Measurements from ENCODE around the gene C1GALT1.

Gene C1GALT1

DNA sequence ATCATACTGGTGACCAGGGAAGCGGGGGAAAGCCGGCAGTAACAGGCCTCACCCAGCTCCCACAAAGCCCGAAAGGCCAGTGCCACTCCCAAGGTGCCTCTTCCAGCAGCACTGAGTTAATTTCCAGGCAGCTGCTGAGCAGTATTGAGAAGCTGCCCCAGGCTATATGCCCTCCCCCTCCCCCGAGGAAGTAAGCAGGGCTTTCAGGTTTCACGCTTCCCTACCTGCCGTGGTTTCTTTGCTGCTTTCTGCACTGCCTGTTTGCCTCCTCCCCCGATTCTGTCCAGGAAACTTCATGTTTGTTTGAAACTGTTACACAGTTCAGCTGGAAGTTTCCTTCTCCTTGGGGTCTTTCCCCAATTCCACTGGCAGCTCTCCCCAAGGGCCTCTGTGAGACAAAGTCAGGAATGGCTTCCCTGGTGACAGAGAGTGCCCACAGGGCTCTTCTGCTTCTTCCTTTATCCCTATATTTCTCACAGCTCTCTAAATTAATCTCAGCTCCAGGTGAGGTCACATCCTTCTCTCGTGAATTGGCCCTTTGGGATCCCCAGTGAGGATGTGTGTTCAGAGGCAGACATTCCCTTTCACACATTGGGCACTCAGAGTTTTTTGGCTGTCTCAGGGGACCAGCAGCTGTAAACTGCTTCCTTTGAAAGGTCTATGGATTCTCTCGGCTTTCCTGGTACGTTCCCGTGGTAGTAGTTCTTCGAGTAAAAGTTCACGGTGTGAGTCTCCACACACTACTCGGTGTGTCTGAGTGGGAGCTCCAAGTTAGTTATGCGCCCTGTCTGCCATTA lies 19.4 kb downstream of the C1GALT1 start:
- no peak for DNase-seq (ENCODE audit: low read depth)

GRCh38 chr7:7202375-7202720 lies 20.0 kb downstream of the C1GALT1 start:
- no peak for DNase-seq (ENCODE audit: low read depth)

DNA sequence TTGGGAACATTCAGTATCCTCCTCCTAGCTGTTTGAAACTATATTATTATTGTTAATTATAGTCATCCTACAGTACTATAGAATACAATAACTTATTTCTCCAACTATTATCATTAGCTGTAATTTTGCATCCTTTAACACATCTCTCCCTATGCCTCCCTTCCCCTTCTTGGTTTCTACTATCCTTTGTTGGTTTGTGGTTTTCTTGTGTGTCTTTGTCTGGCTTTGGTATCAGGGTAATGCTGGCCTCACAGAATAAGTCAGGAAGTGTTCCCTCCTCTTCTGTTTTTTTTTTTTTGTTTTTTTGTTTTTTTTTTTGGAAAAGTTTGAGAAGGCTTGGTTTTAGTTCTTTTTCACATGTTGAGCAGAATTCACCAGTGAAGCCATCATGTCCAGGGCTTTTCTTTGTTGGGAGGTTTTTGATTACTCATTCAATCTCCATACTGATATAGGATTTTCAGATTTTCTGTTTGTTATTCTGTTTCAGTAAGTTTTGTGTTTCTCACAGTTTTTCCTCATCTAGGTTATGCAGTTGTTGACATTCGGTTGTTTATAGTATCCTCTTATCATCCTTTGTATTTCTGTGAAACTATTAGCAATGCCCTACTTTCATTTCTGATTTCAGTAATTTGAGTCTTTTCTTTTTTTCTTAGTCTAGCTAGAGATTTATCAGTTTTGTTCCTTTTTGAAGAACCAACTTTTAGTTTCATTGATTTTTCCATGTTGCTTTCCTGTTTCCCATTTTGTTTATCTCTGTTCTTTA lies 21.6 kb downstream of the C1GALT1 start:
- no peak for DNase-seq (ENCODE audit: low read depth)

DNA sequence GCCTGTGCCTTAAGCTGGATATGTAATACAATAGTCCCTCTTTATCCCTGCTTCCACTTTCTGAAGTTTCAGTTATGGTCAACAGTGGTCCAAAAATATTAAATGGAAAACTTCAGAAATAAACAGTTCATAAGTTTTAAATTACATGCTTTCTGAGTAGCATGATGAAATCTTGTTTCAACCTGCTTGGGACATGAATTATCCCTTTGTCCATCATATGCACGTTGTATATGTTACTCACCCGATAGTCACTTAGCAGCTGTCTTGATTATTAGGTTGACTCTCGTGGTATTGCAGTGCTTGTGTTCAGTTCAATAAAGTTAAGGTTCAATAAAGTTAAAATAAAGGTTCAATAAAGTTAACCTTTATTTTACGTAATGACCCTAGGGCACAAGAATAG lies 25.5 kb downstream of the C1GALT1 start:
- DNase-seq (ENCODE audit: low read depth), result peak; percentile 29

DNA sequence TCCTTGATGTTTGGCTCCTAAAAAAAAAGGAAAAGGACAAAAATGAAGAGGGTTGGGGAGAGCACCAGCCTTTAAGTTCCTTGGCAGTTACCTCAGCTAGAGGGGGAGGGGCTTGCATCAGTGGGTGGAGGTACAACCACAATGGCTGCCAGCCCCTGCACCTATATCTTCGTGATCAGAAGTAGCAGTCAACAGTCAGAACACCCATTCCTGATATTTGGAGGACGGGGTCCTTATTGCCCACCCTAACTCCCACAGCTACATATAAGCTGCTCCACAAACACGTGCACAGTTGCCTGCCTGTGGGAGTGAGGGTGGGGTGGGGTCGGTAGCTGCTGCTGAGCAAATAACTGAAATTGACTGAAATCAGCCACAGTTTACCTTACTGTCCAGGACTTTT lies 26.2 kb downstream of the C1GALT1 start:
- no peak for DNase-seq (ENCODE audit: low read depth)

- no peak for DNase-seq (ENCODE audit: low read depth)
These were observed 27.2 kb downstream of the C1GALT1 start for GRCh38 chr7:7209412-7210050.

GRCh38 chr7:7210475-7211237 lies 28.3 kb downstream of the C1GALT1 start:
- no peak for DNase-seq (ENCODE audit: low read depth)

GRCh38 chr7:7212612-7213011 lies 30.3 kb downstream of the C1GALT1 start:
- no peak for DNase-seq (ENCODE audit: low read depth)

GRCh38 chr7:7214398-7215347 lies 32.3 kb downstream of the C1GALT1 start:
- no peak for DNase-seq (ENCODE audit: low read depth)

DNA sequence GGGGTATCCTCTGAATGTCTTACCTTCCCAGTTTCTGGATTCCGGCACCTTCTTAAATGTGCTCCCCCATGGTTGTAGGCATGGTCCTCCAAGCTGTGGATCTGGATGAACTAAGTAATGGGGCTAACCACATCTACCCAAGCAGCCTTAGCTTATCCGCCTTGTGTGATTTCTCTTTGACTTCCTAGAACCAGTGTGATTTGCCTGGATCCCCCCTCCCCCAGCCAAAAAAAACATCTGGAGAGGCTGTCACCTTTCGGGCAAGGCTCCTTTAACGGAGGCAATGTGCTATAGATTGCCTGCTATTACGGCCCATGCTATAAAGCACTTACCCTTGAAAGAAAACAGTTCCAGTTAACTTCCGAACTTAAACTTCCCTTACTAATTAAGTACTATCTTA lies 33.9 kb downstream of the C1GALT1 start:
- DNase-seq (ENCODE audit: low read depth), result no peak

DNA sequence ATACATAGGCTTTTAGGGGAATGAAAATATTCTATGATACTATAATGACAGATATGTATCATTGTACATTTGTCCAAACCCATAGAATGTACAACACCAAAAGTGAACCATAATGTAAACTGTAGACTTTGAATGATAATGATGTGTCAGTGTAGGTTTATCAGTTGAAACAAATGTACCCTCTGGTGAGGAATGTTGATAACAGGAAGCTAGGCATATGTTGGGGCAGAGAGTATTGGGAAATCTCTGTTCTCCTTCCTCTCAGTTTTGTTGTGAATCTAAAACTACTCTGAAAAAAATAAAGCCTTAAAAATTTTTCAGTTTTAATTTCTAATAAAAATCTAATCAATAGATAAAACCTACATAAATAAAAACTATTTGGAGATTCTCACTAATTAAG lies 36.9 kb downstream of the C1GALT1 start:
- DNase-seq (ENCODE audit: low read depth), result no peak

DNA sequence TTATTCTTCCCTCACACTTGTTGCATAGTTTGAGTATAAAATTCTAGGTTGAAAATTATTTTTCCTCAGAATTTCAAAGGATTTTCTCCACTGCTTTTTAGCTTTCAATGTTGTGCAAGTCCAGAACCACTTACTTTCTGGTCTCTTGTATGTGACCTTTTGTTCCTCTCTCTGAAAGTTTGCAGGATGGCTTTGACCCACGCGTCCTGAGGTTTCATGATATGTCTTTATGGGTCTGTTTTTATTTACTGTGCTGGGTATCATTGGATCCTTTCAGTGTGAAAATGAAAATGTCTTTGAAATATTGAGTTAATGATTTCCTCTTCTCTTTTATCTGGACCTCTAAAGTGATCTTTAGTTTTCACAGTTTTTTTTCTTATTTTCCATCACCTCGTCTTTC lies 38.5 kb downstream of the C1GALT1 start:
- DNase-seq (ENCODE audit: low read depth), result no peak

- peak; percentile 16 for DNase-seq (ENCODE audit: low read depth)
These were observed 39.3 kb downstream of the C1GALT1 start for GRCh38 chr7:7221599-7222038.

- no peak for DNase-seq (ENCODE audit: low read depth)
These were observed 40.9 kb downstream of the C1GALT1 start for GRCh38 chr7:7223250-7223649.

- DNase-seq (ENCODE audit: low read depth), result no peak
These were observed 44.1 kb downstream of the C1GALT1 start for GRCh38 chr7:7226407-7226806.

DNA sequence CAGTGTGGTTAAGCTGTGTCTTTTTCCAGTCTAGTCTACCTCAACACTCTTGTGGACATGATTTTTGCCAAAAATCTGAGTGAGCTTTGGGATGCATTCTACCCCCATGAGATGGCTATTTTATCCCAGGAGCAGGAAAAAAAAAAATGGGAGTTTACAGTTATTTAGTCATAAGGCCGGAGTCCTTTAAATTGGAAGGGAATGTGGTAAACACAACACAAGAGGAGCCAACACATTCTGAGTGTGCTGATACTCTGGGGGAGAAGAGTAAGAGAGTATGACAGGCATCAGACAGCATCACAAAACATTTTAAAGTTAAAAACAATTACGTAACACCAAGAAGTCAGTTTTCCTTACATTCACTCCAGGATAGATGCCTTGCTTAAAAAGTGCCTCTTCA lies 46.1 kb downstream of the C1GALT1 start:
- DNase-seq (ENCODE audit: low read depth), result no peak

DNA sequence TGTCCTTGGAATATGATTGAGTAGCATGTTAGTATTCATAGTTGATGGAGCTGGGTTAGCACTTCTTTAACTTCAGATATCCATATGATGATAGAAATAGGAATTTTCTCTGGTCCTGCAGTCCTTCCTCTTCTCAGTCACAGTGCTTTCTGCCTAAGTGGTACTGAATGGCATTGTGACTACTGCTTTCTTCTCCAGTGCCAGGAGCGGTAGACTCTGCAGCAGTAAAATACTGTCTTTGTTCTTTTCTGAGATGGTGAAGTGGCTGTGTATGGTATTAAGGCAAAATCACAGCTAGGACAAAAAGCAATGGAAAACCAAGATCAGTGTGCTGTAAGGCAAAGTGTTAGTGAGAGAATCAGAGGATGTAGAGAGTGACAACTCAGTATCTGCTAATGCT lies 46.6 kb downstream of the C1GALT1 start:
- DNase-seq (ENCODE audit: low read depth), result no peak

DNA sequence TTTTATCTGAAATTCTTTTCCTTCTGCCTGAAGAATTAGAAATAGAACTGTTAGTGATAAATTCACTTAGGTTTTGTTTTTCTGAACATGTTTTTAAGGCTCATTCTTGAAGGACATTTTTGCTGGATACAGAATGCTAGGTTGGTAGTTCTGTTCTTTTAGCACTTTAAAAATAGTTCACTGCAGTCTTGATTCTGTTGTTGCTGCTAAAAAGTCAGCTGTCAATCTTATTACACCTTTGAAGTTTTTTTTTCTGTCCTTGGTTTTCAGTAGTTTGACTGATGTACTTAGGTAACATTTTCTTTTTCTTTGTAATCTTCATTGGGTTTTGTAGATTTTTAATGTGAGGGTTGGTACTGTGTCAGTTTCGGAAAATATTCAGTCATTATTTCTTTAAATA lies 48.7 kb downstream of the C1GALT1 start:
- DNase-seq (ENCODE audit: low read depth), result no peak

DNA sequence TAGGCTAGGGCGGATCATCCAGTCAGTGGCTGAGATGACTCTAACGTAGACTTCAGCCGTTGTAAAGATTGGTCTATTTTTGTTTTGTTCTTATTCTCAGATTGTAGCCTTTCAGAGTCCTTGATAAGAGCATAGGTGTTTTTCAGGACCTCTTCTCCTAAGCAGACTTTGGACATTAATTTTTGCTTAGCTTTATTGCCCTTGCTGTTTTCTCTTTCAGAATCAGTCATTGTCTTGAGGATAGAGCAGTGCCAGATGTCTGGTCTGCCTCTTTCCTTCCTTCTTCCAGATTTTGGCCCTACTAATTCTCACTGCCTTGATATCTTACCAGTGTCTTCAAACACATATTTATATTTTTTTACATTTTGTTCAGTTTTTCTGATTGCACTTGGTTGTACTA lies 49.5 kb downstream of the C1GALT1 start:
- no peak for DNase-seq (ENCODE audit: low read depth)

- DNase-seq (ENCODE audit: low read depth), result no peak
These were observed 53.0 kb downstream of the C1GALT1 start for GRCh38 chr7:7235347-7235746.

DNA sequence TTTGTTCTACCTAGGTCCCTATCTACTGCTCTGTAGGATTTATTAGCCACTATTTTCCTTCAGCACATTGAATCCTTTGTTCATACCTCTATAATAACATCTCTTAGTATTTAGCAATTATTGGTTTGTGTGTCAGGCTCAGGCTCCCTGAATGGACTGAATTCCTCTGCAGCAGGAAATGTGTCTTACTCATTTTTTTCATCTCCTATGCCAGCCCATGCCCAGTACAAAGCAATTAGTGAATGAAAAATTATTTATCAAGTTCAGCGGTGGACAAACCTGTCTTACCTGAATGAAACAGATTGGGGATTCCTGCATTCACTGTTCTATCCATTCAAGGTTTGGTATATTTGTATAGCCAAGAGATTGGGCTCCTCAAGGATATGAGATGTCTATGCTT lies 53.7 kb downstream of the C1GALT1 start:
- DNase-seq (ENCODE audit: low read depth), result no peak

Data from fibroblast of the conjunctiva (primary cell).